HG02642 (cell line): ENCODE results near the gene NOX1.

Experiments
- ATAC-seq: cut with Tn5 transposase; IDR thresholded peaks from one replicate; pipeline ENCODE4 v1.9.1; 2021; ENCODE audit warnings: mild to moderate bottlenecking; ENCODE audit not compliant: unreplicated experiment, poor library complexity

NOX1 gene

GRCh38 chrX:100874325-100874724, at the start of gene NOX1:
TSS of gene NOX1 (minus strand) at chrX:100874359. CDS start at chrX:100874139, 220 bp downstream.
- ATAC-seq: no peak

DNA sequence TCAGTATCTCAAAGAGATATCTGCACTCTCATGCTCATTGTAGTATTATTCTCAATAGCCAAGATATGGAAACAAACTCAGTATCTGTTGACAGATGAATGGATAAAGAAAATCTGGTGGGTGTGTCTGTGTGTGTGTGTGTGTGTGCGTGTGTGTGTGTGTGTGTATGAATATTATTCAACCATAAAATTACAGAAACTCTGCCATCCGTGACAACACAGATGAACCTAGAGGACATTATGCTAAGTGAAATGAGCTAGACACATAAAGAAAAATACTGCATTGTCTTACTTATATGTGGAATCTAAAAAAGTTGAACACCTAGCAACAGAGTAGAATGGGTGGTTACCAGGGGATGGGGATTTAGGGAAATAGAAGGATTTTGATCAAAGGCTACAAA, 41.4 kb upstream of the NOX1 start:
- no peak for ATAC-seq

DNA sequence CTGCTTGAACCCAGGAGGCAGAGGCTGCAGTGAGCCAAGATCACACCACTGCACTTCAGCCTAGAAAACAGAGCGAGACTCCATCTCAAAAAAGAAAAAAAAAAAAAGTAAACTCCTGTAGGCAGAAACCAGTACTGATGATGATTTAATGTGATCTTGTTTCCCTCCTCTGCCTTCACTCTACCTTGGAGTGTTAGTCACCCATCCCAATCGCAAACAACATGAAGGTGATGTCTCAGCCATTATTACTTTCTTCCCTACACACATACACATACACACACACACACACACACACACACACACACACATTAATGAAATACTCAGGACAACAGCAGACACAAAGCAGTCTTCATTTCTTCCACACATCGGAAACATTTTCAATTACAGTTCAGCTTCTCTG, 39.0 kb upstream of the NOX1 start:
- ATAC-seq: no peak

DNA sequence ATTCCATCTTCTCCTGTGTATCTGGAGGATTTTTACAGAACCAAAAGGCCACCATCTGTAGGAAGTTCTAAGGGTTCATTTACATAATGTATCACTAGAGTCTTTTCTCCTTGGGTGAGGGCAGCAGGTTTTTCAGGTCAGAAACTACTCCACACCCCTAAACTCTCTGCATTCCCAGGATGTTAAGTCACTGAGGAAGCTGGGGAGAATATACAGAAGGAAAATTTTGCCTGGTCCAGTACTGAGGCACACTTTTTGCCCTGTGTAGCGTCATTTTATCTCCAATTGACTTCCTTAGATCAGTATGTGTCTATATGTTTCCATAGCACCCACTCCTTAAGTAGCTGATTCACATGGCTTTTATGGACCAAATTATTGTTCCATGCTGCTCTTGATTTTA, 37.6 kb upstream of the NOX1 start:
- no peak for ATAC-seq

DNA sequence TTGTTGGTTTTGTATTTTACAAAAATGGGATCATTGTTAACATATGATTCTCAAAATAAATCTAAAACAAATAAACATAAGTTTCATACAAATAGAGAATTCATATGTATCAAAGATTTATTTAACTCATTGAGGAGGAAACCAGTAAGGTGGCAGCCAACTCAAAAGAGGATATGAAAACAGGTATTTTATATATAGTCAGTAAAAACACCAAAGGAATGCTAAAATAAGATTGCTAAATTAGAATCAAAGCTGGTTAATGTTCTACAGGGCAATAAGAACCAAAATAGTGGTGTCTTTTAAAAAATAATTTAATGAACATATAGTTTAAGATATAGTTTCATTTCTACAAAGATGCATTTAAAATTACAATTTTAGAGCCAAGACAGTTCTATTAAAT, 31.5 kb upstream of the NOX1 start:
- no peak for ATAC-seq

GRCh38 chrX:100904433-100904832, 30.3 kb upstream of the NOX1 start:
- no peak for ATAC-seq

DNA sequence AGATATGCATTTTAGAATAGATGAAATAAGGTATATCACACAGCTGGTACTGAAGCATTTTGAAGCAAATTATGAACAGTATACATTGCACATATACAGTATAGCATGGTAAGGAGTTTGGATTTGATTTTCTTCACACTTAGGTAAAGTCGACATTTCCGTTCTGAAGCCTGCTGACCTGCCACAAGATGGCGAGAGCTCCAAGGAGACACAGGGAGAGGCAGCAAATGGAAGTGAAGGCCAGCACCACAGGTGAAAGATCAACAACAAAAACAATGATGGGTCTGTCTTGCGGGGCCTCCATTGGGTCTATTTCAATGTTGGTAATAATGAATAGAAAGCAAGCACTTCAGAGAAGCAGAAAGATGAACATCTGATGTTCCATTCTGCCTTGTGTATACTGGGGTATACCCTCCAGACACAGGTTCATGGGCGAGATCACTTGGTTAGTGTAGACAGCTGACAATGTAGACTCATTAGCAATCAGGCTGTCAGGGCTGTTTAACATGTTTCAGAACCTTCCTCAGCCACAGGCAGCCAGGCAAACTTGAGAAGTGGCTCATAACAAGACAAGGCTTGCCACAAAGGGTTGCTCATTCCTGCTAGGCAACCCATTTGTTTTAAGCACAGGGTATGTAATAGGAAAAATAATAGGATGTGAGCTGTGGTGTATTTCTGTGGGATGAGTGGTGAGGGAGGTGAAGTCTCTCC, 21.4 kb upstream of the NOX1 start:
- no peak for ATAC-seq

DNA sequence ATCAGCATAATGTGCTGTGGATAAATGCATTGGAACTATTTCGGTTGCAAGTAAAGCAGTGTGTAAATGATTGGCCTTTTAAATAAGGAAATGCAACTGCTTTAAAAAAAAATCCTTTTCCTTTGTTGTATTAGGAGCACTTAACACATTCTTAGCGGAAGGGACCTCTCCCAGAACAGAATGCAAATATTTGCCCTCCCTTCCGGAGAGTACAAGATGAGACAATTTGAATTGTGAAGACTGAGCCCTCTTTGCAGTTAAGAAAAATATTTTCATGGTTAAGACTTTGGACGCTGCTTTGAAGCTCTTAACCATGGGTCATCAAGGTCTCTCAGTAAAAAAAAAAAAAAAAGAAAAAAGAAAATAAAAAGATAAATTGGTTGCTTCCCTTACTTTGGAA, 9.5 kb upstream of the NOX1 start:
- no peak for ATAC-seq

DNA sequence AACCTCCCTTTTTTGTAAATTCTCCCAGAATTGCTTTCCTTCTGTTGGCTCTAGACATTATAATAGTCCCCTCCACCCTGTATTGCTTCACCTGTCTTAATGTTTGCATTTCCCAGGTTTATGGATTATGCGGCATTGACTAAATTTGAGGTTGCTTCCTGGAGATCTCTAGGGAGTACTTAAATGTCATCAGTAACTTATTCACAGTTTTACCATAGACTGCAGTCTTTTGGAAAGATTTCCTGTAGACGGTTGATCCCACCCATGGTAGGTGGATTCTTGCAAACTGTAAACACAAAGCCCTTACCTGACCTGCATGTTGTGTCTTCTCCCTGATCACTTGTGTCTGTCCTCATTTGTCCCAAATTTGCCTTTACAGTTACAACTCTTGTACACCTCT, 6.2 kb upstream of the NOX1 start:
- ATAC-seq: no peak

DNA sequence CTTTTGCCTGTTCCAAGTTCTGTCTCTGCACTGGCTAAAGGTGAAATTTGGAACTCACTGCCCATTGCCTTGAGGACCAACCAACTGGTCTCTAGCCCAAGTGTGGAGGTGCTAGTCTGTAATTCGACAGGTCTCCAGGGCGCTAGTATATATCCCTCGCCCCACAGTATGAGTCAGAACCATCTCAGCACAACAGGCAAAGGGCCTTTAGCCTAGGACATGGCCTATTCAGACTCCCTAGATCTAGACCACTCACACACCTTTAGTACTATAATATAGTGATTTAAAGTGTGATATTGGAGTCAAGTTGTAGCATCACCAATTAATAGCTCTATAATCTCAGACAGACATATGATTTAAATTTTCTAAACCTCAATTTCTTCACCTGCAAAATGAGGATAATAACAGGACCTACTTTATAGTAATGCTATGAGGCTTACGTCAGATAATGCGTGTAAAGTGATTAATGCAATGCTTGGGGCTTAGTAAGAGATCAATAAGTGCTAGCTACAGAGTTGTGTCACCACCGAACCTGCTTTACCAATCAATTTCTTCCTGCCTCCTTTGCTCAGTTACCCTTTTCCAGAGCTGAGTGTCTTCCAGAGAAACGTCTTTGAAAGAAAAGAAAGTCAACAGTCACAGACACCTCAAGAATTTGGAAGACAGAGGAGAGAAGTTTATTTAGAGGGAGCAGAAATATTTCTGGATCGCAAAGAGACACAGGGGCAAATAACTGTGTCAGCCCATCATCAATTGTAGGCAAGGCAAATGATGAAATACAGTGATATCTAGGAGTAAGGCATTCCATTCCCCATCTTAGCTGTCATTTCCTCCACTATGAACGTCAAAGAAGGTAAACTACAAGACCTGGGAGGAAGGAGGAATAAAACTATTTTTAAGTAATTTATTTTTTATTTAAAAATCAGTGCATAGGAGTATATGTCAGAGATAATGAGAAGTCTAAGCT, 2.3 kb downstream of the NOX1 start:
- ATAC-seq: no peak

GRCh38 chrX:100870527-100870926, 3.6 kb downstream of the NOX1 start:
- ATAC-seq: no peak

DNA sequence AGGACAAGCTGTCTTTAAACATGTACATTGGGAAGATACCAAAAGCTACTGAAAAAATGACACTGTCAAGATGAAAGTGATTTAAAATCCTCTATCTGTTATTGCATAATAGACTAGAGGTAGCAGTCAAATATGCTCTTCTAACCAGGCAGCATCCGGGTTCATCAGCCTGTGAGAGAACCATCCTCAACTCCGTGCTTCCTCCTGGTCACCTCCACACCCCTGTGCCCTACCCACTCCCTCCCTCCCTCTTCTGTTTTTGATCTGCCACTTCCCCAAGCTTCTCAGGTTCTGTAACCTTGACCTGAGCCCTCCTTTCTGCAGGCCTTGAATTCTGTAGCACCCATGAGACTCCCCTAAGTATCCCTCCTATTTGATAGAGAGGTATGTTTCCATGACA, 5.9 kb downstream of the NOX1 start:
- ATAC-seq: no peak

DNA sequence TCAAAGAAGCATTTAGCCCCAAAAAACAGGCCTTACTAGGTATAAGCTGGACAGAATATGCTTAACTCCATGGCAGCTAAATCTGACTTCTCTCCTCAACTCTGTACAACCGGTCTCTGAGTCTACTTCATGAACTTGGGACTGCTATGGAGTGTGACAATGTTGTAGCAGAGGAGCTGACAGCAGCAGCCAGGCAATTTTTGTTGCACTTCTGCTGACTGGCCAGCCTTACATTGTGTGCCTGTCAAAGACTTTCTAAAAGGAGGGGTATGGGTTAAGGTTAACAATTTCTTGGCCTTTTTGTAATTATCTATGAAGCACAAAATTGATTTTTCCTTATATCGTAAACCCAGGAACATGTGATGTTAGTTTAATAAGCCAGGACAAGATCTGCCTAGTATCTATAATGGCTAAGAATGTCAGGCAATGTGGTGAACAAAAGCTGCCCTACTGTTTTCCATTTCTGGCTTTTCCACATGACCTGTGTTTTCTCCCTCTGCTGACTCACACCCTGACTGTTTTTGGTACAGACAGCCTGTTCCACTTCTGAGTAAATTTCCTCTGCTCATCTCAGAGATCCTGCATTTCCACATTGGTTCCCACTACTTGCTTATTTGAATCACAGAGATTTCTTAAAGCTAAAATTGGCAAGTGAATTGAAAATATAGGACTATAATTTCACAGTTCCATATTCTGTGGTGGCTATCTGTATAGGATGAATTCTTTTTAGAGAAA, 9.3 kb downstream of the NOX1 start:
- ATAC-seq: no peak

GRCh38 chrX:100863326-100863864, 10.8 kb downstream of the NOX1 start:
- no peak for ATAC-seq

DNA sequence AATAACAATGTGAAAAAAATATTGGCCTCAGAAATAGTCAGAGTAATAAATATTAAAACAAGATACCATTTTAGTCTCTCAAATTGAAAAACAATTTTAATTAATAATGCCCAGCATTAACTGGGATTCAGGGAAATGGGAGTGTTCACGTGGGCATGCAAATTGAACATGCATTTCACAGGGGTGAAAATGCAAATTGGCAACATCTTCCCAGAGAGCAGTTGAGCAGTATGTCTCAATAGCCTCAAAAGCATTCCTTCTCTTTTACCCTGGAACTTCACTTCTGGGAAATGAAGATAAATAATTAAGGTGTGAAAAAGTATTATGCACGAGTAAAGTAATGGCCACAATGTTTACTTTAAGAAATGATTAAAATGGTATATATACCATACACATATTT, 21.3 kb downstream of the NOX1 start:
- no peak for ATAC-seq

DNA sequence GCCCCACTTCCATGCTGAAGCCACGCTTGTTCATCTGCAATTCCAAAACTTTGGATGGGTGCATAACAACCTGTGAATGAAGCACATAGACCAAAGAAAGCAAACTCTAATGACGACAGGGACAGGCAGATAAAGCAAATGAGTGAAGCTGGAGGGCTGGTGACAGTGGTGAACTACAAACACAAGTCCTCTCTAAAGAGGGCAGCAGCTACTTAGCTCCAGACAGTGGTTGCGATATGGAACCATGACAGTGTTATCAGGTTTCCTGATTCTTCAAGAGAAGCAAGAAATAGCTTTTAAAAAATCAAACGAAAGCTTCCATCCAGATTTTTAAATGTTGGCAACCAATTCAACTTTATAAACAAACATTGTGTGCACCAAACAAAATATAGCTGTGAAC, 23.8 kb downstream of the NOX1 start:
- ATAC-seq: no peak

DNA sequence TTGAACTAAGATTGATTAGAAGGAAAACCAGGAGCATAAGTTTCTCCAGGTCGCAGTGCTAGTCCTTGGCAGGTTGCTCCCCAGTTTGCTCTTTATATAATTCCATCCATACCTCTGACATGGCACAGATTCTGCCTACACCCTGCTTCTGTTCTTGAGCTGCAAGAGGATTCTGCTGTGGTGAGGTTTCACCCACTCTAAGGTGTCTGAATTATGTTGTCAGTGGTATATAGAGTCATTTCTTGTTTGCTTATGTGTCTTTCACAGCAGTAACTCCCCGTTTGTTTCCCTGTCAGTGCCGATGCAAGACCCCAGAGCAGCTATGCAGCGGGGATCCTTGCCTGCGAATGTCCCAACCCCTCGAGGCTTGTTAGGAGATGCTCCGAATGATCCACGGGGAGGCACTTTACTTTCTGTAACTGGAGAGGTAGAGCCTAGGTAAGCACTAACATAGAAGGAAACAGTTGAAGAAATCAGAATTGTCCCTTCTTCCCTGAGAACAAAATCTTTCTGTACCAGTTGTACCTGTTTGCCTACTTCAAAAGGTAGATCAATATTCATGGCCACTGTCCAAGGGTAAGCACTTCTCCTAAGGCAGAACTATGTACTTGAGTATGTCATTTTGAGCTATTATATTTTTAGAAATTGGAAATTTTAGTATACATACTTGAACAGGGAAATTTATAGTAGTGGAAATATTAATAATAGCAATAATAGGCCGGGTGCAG, 42.8 kb downstream of the NOX1 start:
- no peak for ATAC-seq

DNA sequence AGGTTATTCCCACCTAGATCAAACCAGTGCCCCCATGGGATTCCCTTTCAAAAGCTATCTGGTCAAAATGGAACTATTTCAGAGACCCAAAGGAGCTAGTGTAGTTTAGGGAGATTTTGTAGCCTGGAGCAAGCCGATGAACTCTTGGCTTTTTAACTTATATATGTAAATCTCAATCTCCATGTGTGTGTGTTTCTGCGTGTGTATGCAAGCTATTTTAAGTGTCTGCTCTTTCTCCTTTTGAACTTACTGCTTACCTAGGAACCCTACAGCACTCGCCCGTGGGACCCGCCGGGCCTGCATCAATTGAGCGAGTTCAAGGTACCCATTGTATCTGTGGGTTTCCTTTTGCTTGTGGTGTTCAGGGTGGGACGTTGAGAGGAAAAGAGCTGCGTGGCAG, 43.6 kb downstream of the NOX1 start:
- peak; percentile 65 for ATAC-seq

DNA sequence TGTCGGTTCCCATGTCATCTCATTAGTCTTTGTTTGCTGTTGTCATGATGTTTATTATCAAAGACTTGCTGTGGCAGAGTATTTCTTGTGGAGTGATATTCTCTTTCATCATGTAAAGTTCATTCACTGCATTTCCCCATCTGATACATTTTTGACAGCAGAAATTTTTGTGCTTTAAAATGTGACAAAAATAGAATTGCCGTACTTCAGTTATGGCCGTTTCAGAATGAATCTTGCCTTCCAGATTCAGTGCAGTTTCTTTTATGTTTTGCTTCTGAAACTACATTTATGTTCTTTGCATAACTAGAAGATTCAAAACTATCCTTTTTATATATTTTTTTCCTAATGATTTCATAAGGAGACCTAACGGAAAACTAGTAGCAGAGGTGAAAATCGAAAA, 44.0 kb downstream of the NOX1 start:
- ATAC-seq: peak; percentile 42

DNA sequence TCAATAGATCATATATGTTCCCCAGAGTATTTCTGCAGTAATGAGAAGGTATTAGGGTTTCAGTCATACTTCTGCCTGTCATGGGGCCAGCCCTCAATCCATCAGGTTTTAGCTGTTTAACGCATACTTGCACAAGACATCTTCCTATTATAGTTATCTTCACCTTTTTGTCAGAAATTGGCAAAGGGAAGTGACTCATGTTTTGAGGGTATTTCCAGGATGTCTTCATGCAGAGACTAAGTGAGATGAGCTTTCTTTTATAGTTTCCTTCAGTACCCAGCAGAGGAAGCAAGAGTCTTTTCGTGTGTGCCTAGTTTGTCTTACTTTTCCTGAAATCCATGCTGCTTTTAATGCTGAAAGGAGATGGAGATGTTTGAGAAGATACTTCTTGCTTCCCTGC, 44.4 kb downstream of the NOX1 start:
- ATAC-seq: peak; percentile 75
